Spleen (tissue), 7 donors: ENCODE results near the gene PGAP3.

Experiments used
- POLR2A ChIP-seq, 3 donors: fragments of 450-650 bp; IDR thresholded peaks; one replicate each; pipeline ENCODE4 v1.5.1; 2017; ENCODE audit warnings: antibody characterized with exemption in 3 of 3, mild to moderate bottlenecking in 1 of 3
- TF ChIP-seq, protein P1 (sequence below), 11 experiments: fragments of 200-600 bp in 7 of 11; fragments of 450-650 bp in 4 of 11; sonication (generic) in 4 of 11; IDR thresholded peaks in 8 of 11; conservative IDR thresholded peaks in 3 of 11; 1 replicate in 7 of 11; 2 replicates in 4 of 11; pipeline versions ENCODE4 v1.4.0 to v1.8.0; 2016 to 2021; ENCODE audit warnings: antibody characterized with exemption in 11 of 11, inconsistent platforms in 4 of 11, mild to moderate bottlenecking in 1 of 11
- donor health status: DM: no; HTN: no; CAD: no; lungs with moderate emphysema.
- donor health status: DM: no; HTN: no; CAD: no.
- donor health status: DM: no; HTN: no; CAD: no.

- TF ChIP-seq, protein P1, sequence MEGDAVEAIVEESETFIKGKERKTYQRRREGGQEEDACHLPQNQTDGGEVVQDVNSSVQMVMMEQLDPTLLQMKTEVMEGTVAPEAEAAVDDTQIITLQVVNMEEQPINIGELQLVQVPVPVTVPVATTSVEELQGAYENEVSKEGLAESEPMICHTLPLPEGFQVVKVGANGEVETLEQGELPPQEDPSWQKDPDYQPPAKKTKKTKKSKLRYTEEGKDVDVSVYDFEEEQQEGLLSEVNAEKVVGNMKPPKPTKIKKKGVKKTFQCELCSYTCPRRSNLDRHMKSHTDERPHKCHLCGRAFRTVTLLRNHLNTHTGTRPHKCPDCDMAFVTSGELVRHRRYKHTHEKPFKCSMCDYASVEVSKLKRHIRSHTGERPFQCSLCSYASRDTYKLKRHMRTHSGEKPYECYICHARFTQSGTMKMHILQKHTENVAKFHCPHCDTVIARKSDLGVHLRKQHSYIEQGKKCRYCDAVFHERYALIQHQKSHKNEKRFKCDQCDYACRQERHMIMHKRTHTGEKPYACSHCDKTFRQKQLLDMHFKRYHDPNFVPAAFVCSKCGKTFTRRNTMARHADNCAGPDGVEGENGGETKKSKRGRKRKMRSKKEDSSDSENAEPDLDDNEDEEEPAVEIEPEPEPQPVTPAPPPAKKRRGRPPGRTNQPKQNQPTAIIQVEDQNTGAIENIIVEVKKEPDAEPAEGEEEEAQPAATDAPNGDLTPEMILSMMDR (IDR thresholded peaks at IDR 0.05 in 8 of 11, conservative IDR thresholded peaks at IDR 0.05 in 3 of 11): no peak
- no peak for TF ChIP-seq POLR2A (IDR thresholded peaks at IDR 0.05)
Measured at GRCh38 chr17:39679521-39680192, 8.2 kb downstream of the PGAP3 start.
